Activated CD4-positive, alpha-beta T cell treated with anti-CD3 and anti-CD28 coated beads for 4 hours (primary cell): ENCODE results near the gene ABCA3.

ENCODE experiments used
- DNase-seq, 2 donors: peaks; one replicate each; pipeline ENCODE4 v3.0.0-alpha.2; 2020

Gene ABCA3

DNA sequence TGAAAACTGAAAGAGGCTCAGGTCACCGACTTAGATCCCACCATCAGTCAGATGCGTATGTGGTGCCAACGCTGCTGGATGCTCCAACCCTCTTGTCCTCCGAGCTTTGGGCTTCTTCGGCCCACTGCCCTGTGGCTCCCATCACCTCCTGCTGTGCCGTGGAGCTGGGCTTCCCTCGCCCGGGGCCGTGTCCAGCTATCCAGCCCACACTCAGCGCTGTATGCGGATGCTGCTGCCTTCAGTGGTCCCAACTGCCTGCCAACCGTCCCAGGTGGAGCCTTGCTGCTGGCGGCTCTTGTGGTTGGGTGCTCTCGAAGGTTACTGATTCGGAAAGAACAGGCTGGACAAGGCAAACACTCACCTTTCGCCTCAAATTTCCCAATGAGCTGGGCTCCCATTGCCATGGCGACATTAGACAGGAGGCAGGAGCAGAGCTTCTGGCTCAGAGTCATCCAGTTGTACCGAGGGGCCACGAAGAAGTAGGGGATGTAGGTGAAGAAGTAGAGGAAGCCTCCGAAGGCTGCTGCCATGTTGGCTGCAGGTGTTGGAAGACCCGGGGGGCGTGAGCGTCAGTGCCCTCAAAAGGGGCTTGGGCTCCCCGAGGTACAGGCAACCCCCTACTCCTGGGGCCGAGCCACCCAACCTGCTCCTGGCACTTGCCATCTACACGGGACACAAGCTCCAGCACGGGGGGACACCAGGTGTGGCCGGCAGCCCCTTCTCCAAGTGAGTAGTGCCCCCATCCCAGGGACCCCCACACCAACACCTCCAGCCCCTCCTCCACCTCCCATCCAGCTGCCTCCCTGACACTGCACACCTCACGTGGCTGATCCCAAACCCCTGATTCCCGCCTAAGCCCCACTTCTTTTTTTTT is 32.2 kb downstream of the ABCA3 start:
- no peak for DNase-seq

DNA sequence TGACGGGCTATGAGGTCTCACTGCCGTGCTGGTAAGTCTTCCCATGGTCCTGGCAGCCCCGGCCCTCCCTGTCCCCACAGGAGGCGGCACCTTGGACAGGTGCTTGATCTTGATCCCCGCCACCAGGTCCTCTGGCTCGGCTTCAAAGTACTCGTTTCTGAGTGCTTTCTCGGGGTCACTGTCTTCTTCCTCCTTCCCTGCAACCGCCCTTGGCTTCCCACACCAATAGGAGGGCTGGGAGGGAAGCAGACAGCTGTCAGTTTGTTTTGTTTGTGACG is 40.7 kb downstream of the ABCA3 start:
- DNase-seq: no peak

DNA sequence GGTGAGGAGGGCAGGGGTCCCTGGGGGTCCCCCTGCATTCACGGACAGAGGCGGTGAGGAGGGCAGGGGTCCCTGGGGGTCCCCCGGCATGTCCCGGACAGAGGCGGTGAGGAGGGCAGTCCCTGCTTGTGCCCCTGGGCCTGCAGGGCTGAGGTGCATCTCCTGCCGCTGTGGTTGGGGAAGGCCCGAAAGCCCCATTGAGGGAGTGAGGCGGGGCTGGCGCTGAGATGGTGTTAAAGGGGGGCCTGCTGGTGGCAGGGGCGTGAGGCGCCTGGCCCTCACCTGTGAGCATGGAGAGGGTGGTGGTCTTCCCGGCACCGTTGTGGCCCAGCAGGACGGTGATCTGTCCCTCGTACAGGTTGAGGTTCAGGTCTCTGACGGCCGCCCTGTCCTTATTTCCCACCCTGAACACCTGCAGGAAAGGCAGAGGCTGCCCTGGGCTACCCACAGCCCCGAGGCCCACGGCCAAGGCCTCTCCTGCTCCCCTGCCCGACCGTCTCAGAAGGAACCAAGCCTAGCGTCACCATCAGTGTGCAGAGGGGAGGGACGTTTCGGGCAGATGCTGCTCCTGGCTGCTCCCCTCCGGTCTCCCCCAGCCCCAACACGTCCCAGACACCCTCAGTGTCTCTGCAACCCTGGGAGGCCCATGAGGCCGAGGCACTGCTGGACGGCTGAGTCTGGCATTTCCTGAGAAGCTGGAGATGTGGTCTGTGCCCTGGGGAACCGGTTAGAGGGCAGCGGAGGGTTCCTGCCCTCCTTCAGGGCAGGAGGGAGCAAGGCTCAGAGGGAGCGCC is 41.2 kb downstream of the ABCA3 start:
- no peak for DNase-seq

DNA sequence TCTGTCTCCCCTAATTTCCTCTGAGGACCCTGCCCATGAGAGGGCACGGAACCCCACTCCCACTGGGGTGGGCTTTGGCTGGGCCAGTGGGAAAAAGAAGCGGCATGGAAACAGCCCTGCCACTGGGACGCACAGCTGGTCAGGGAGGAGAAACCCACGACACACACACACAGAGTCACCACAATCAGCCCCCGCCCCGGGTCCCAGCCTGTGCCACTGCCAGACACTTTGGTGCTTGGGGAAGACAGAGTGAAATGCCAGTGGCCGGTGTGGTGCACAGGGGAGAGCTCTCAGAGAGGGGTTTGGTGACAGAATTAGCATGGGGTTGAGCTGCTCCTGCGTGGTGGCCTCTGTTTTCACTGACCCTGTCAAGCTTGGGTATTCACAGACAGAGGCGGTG is 41.9 kb downstream of the ABCA3 start:
- no peak for DNase-seq

DNA sequence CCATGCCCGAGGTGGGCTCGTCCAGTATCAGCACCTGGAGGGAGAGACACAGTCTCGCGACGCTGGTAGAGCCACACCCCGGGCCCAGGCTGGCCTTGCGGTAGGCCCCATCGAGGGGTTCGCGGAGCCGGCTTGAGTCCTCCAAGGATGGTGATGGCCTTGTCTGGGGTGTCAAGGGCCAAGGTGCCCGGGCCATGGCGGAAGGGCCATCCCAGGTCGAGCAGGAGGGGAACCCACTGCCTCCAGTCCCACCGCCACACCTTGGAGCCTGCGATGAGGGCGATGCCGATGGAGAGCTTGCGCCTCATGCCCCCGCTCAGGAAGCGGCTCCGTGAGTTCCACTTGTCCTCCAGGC is 43.0 kb downstream of the ABCA3 start:
- DNase-seq: no peak

DNA sequence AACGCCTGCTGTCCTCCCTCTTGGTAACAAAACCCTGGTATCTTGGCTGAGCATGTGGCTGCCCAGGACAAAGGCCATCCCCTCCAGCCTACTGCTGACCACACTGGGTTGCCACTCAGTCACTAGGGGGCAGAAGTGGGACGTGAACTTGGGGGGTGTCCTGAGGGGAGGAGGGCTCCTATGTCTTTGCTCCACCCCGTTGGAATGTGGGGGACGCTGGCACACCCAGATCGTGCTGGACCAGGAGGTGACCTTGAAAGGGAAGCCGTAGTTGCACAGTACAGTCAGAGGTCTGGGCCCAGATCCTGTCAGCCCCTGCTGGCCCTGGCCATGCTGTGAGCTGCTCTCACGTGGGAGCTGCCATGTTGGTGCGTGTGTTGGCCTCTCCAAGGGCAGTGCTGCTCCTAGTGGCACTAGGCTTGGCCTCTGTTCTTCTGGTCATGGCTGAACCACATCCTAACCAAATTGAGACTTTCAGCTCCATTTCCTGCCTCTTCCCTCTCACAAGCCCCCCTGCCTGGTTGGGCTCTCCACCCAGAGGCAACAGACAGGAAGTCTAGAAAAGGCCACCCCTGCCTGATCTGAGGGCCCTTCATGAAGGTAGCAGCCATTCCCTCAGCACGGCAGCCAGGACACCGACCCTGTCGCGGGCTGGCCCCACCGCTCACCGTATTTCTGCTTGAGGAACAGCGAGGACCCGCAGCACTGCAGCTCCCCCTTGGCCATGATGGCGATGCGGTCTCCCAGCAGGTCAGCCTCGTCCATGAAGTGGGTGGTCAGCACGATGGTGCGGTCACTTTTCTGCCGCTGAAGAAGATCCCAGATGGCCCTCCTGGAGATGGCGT is 43.6 kb downstream of the ABCA3 start:
- DNase-seq: no peak

DNA sequence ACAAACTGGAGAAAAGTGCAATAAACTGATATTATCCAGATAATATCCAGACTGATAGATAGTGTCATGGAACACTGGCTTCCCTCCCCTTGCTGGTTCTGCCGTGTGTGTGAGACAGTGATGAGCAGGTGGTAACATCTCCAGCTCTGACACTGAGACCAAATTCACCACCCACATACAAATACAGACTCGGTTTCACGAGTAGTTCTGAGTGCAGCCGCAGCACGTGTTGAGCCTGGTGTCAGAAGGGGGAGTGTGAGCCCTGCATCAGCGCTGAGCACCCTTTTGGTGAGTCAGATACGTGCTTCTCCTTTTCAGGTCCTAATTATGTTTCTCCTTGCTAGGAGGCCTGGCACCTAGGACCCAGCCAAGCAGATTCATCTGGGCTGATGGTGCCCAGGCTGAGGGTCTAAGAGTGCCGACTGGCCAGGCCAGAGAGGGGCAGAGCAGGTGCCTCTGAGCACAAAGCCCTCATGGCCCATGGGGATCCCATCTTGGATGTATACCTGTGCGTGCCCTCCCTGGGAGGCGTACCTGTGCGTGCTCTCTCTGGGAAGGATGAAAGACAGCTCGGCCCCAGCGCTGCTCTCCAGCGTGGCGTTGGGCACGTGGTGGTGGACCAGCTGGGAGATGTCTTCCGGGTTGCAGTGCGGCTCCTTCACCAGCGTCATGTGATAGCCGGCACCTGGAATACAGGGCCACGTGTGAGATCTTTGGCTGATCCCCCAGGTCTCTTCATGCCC is 45.3 kb downstream of the ABCA3 start:
- no peak for DNase-seq

DNA sequence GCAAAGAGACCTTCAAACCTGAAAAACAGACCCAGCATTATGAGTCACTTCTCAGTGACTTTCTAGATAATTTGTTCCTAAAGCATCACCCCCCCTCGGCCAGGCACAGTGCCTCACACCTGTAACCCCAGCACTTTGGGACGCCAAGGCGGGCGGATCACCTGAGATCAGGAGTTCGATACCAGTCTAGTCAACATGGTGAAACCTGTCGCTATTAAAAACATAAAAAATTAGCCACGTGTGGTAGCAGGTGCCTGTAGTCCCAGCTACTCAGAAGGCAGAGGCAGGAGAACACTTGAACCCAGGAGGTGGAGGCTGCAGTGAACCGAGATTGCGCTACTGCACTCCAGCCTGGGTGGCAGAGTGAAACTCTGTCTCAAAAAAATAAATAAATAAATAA is 48.3 kb downstream of the ABCA3 start:
- DNase-seq: no peak

DNA sequence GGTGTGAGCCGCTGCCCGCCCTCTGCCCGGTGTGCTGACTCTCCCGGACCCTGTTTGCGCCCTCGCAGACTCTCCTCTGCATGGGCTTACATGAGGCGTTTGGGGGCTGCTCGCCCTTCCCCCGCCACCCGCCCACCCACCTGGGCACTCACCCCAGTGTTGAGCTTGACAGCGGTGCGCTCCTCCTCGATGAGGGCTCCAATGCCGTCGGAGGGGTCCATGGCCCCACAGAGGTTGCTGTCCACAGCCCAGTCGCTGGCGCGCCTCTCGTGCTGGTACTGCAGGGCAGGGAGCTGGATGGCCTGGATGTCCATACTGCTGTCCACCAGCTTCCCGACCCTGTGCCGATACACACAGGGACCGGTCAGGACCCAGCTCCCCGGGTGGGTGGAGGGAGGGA is 51.2 kb downstream of the ABCA3 start:
- DNase-seq: no peak

DNA sequence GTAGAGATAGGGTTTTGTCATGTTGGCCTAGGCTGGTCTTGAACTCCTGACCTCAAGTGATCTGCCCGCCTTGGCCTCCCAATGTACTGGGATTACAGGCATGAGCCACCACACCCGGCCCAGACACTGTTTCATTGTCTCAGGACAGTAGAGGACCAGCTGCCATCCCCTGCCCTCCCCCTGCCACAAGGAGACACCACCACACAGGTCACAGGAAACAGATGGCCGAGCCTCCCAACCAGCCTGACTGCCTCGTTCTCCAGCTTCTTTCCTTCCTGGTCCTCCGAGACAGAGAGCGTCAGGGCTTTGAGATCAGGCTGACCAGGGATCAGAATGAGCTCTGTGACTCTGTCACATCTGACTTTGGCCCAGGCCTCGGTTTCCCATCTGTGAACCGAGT is 51.8 kb downstream of the ABCA3 start:
- DNase-seq: no peak

DNA sequence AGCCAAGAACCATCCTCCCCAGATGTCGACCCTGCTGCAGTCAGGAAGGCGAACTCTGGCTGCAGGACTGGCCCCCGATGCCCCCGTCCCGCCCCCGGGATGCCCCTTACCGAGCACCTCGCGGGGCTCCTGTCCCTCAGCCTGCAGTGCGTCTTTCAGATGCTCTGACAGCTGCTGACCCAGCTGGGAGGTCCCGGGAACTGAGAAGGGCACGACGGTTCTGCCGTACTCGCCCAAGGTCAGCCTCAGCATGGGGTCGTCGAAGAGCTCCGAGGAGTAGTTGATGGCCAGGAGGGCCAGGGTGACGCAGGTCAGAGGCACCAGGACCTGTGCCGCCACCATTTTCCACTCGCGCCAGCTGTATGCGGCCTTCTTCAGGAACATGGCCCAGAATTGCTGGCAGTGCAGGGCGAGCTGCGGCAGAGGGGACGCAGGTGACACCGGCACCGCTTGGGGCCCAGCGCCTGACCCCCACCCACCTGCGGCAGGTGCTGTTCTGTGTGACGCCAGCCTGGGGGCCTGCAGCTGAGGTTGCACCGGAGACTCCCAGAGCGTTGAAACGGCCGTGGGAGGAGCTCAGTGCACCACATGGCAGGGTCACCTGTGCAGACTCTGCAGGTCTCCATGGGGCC is 52.5 kb downstream of the ABCA3 start:
- no peak for DNase-seq

DNA sequence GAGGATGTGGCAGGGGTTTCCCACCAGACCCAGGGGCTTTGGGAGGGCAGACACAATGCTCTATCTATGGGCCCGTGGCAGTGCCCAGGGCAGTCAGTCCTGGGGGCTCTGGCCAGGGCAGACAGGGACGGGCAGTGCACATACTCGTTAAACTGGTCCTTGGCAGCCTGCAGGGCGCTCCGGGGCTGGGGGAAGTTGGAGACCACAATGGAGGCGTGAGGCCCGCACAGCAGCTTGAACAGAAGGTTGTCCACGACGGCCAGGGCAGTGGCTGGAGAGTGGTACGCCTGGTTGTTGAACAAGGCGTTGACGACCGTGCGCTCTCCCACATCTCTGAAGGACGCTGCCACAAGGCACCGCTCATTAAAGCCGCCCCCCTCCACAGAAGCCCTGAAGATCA is 54.0 kb downstream of the ABCA3 start:
- DNase-seq: no peak

DNA sequence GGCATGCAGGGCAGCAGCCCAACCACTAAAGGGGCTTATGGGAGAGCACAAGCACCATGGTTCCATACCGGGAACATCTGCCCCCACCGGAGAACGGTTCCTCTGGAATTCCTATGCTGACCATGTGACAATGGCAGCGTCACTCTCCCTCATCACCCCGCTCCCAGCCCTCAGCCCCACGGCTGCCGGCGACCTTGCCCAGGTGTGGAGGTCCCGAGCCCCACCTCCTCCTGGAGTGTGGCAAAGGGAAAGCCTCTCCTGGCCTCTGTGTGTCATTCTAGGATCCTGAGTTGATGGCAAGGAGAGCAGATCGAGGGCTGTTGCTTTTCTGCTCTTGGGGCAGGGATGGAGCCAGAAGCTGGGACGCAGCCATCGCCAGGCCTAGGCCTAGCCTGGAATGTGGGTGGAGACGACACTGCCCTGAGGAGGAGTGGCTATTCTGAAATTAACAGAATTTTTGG is 54.8 kb downstream of the ABCA3 start:
- DNase-seq: no peak

DNA sequence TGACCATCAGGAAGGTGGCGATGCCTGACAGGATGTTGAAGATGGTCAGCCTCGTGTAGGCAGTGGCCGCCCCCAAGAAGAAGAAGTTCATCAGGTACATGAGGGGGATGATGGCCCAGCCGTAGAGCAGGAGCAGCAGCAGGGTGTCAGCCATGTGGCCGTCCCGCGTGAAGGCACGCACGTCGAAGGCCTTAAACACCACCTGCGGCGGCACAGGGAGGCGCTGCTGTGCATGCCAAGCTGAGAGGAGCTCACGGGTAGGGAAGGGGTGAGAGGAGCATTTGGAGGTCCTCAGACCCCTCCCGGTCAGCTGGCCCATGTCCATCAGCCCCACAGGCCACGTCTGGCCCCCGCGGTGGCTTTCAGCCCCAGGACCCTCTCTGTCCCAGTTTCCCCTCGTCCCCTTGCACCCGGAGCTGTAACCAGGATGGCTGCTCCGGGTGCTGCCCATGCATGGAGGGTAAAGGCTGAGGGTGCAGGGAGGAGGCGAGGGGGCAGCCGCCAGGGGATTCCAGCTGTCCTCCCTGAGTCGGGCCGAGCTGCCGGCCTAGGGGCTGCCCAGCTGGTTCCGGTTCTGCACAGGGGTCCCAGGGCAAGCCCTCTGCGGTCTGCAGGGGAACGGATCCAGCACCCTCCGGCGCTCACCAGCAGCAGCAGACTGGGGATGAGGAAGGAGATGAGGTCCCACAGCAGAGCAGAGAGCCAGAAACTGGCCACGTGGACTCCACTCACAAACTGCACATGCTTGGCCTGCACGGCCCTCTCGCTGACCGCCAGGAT is 55.5 kb downstream of the ABCA3 start:
- DNase-seq: no peak

DNA sequence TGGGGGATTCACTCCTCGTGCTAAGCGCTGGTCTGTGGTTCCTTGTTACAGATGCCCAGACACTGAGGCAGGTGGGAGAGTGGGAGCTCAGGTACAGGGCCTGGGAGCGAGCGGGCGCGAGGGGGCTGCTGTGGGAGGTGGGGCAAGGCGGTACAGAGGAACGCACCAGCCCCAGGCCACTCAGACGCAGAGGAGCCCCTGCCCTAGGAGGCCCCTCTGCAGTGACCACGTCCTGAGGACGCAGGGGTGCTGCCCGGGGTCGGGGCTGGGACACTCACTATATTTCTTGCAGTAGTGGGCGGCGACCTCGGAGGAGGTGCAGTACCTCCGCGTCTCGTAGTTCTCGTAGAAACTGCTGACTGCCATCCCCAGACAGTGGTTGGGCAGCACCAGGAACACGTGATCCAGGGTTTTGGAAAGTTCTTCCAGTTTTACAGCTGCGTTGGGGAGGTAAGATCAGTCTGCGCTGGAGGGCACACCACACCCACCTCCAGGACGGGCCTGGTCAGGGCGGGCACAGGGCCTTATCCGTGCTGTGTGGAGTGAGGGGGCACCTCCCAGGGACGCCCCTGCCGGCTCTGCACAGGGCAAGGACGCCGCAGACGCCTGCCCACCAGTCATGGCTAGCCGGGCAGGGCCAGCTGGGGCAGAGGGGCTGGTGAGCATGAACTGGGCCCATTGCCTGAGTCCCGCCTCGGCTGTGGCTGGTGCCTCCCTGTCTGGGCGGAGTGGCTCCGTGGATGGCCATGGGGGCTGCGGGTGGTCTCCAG is 56.3 kb downstream of the ABCA3 start:
- no peak for DNase-seq

DNA sequence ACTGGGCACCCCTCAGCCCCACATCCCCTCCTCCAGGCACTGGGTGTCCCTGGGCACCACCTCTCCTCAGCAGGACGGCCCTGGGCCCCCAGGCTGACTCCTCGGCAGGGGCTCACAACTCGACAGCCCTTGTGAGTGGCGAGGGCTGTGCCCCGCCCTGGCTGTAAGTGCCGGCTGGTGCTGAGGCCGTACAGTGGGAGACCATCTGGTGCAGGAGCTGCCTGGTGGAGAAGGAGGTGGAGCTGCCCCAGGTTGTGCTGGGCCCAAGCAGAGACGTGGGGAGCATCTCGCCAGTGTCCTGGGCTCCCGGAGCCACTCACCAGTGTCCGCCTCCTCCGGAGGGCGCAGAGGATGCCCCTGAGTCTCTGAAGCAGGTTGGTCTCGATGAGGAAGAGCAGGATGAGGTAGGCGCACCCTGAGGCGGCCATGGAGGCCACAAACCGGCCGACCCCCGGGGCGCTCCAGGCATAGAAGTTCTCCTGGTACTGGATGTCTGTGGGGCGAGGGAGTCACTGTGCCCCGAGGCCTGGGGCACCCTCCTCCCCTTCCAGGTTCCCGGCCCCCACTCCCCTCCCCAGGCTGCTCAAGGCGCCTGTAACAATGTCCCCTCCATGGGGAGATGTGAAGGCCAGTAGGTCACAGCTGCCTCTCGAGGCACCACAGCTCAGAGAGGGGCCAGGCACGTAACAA is 57.5 kb downstream of the ABCA3 start:
- DNase-seq: no peak

DNA sequence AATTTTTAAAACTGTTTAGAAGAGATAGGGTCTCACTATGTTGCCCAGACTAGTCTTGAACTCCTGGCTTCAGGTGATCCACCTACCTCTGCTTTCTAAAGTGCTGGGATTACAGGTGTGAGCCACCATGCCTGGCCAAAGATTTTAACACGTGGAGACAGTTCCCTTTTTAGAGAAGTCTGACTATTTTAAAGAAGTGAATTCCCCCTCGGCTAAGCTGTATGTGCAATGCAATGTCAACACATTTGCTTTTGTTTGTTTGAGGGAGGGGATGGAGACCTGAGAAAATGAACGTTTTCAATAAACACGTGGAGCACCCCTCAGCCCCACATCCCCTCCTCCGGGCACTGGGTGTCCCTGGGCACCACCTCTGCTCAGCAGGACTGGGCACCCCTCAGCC is 58.3 kb downstream of the ABCA3 start:
- DNase-seq: no peak

DNA sequence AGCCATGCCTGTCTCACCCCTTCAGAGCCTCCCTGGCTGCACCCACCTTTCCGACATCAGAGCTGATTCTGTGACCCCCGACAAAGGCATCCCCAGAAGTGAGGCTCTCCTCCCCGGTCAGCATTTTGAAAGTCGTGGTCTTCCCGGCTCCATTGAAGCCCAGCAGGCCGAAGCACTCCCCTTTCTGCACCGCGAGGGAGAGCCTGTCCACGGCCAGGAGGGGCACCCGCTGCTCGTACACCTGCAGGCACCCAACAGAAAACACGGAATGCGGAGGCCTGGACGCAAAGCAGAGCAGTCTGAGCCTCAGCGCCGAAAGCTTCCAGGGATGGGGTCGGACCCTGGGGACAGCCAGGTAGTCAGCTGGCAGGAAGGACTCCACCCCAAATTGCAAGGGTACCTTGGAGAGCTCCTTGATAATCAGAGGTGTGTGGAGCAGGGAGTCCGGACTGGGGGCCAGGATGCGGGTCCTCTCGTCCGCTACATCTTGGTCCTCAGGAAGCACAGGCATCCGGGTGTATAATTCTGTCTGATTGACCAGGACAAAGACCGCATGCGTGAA is 59.5 kb downstream of the ABCA3 start:
- no peak for DNase-seq

DNA sequence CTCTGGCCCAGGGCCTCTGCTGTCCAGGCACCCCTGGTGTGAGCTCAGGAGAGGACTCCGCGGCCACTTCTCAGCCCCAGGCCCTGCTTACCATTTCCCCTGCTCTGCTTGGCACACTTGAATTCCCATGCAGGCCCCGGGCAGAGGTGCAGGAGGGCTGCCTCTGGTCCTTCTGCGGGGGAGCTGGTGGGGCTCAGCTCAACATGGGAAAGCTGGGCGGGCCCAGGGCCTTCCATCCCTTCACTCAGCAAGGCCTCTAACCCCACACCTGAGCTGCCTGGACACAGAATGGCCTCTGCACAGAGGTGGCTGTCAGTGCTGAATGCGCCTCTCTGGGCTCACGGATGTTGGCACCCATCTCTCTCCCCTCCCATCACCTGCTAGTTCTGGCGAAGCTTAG is 60.1 kb downstream of the ABCA3 start:
- DNase-seq: no peak
